Measurements from ENCODE around the gene MEIS2.
A peak's percentile ranks its signal among the peaks of the same experiment; 100 is the strongest.

Gene MEIS2

DNA sequence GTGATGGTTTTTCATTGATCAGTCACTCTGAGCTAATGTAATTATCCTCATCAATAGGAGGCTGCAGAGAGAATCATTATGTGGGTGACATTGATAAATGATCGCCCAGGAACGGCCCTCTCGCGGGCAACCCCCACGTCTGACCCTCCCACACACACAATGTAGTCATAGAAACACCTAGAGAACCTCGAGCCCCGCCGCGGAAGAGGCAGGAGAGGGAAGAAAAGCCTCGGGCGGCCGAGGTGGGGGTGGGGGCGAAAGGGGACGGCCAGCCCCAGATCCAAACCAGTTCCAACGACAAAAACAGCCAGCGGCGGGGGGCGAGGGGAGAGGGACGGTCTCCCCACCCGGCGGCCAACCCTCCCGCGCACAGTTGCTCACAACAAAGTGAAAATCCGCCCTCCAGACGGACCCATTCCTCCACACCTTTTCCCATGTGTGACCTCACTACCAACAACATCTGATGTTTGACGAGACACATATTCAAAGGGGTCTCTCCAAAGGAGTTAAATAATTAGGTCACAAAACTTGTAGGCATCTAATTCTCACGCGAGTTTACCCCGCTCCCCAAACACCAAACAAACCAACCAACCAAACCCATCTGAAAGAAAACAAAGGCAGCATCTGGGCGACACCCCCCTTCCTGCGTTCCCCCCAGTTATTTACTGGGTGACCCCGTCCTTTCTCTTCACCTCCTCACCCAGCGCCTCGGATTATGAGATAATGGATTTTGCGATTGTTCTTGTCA is 213.0 kb downstream of the MEIS2 start:
- DNase-seq: peak; percentile 99

DNA sequence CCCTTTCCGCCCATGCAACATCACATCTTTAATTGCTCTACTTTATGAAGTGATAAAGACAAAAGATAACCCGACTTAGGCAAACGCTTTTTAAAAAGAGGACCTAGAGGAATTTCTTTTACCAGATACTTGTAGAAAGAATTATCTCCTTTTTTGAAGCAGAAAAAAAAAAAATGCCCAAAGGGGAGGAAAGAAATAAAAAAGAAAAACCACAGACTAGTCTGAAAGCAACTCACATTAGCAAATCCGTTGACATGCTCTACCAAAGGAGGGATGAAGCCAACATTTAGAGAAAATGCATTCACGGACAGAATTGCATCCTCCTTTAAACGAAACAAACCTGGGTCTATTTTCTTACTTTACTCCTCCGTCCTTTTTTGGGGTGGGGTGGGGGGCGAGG is 213.6 kb downstream of the MEIS2 start:
- peak; percentile 79 for DNase-seq

DNA sequence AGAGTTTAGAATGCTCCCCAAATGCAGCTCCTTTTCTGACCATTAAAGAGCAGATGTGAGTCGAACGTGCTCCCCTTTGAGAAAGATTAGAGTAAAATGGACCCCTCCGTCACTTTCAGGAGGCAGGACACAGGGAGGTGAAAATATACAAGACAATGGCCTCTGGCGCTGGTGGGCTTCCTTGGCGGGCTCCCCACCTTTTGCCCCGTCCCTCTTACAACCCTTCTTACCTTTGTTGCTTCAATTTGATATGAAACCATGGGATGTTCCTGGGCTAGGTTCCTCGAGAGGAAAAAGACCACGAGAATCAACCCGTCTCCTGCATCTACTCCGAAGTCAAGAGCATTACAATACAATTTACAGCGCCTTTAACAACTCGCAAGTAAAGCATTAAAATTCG is 214.2 kb downstream of the MEIS2 start:
- DNase-seq: peak; percentile 74

DNA sequence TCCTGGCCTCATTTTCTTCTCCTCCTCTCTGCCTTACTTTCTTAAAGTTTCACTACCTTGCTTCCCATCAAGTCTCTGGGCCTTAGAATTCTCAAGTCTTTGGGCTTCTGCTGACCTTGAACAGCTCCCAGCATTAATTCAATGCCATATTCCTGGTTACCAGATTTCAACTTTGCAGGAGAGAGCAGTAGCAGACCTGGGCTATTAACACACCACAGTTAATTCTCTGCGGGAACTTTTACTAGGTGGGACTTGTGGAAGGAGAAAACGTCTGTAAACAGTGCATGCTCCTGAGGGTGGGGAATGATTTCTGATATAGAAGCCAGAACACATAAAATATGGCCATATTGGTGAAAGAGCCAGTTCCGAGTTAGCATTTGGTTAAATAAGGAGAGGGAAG is 214.6 kb downstream of the MEIS2 start:
- peak; percentile 78 for DNase-seq

DNA sequence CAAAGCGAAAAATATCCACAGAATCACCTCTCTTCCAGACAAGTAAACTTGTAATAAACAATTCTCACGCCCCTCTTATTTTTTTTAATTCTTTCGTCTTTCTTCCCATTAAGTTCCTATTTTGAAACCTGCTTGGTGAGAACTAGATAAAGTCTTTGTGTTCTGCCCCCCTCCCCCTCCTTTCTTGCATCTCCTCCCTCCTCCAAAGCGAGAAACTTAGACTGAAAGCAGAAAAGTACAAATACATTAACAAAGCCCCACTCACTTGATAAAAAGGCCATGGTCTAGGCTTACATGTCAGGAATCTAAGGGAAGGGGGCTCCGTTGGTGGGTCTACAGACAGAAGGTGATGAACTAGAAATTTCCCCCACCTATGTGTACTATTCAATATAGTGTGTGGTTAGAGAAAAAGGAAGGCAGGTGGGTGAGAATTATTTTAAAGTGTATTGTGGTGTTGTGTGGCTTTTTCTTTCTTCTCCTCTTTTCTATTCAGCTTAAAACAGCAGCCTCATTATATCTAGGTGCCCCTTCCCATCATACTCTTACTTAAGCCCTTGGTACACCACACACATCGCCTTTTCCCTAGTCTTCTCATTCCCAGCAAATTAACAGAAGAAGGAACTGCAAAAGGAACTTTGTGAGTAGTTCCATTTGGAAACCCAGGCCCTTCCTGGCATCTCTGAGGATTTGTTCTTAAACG is 215.3 kb downstream of the MEIS2 start:
- peak; percentile 62 for DNase-seq

DNA sequence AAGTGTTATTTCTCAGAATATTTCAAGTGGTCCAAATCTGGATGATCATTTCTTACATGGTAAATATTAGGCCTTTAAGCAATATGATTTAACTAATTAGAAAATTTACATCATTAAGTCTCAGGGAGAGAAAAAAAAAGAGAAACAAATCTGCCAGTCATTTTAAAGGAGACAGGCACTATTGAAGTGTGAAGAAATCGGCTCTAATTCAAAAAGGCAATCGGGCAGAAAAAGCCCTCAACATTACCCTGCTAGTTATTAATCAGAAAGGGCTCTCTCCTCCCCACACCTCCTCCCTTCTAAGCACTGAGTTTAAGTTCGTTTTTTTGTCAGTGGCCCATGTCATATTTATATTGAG is 215.9 kb downstream of the MEIS2 start:
- DNase-seq: peak; percentile 63

DNA sequence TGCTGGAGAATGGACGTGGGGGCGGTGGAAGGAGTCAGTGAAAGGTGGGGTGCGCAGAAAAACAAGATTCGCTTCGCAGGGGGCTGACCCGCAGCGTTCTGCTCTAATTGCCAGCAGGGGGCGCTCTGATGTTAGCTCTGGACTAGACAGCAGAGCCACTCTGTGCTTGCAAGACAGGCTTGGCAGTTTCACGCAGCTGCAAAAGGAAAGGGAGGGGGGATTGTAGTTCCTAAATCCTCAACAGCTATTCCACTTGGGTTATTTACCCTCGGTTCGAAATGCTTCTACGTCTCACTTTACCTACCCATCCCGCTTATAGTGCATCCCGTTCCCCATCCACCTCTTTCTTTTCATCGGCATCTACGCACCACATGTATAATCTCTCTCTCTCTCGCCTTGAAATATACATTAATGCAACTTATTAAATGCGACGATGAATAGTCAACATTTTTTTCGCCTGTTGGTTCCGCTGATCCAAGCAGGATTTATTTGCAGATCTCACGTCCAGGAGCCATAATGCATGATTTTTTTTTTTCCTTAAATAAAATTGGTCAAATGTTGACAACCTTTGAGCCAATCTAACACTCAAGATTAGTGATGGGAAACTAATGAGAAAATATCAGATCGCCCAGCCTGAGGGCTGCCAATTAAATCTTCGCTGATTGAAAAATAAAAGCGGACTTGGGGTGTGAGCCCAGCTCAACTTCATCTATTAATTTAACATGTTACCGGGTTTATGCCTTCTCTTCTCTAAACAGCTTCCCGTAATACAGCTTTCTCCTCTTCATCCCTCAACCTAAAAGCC is 216.4 kb downstream of the MEIS2 start:
- peak; percentile 99 for DNase-seq

DNA sequence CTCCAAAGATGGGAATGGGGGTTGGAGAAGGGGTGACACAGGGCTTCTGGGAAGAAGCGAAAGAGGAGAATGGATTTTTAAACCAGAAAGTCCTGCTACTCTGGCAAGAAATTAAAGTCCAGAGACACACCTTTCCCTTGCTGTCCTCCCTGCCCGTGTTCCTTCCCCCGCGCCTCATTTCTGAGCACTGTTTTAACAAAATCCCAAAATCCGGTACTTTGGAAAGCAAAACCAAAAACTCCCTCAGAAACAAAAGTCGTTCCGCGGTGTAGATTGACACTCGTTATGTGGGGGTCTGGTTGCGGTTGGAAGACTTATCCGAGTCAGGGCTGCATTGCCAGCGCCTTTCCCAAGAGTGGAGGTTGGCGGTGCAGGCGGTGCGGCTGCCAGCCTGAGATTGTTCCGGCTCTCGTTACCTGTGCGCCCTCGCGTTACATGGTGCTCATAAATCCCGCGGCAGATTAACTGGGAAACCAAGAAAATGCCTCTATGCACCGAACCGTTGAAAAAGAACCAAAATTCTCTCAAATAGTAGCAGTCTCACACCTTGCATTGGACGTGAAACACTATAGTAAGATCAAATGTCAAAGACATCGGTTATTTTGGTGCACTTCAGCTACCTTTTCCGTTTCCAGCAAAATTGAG is 217.7 kb downstream of the MEIS2 start:
- no peak for DNase-seq

DNA sequence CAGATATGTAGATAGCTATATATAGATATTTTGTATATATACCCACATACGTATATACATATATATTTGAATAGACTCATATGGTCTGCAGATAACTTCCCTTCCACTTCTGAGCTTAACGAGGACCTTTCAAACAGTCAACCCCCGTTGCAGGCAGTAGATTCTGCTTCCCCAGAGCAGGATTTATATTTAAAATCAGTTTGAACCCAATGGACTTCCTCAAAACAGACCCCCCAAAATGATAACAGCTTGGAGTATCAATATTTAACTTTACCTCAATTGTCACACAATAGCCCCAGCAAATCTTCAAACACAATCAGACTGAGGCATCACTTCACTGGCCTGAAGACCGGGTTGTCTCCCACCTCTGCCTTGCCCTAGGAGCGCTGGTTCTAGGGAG is 218.3 kb downstream of the MEIS2 start:
- no peak for DNase-seq

DNA sequence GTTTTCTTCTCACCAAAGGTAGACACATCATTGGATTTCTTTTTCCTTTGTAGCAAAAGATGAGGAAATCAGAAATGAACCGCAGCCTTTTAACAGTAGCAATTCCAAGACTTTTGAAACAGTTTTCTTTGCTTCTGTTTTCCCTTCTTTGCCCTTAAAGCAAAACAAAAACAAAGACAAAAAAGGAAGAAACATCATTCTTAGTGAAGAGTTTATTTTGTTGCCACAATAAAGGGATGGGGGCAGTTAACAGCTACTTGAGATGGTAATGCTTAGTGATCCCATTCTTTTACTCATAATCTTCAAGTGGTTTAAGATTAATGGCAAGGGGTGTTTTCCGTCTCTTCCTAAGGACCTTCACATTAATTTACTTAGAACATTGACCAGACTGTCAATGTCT is 218.8 kb downstream of the MEIS2 start:
- DNase-seq: no peak

DNA sequence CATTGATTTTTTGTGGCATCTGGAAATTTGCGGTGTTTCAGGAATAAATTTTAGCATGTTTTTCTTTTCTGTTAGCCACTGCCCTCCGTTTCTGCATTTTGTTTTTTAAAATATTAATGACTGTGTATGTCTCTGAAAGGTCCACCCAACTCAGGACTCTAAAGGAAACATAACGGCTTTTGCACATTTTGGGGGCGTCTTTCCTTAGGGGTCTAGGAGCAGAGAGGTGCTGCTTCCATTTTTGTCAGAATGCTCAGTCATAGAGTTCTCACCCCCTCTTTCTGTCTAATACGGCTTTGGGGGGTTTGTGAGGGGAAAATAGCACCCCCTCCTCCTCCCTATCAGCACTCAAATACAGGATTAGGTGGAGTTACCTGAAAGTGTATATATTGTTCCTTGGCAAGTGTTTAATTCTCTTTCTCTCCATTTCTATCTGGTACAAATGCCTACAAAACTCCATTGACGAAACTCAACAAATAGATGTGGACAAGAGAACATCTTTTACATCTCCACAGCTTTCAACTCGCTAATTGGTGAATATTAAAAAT is 219.4 kb downstream of the MEIS2 start:
- no peak for DNase-seq

DNA sequence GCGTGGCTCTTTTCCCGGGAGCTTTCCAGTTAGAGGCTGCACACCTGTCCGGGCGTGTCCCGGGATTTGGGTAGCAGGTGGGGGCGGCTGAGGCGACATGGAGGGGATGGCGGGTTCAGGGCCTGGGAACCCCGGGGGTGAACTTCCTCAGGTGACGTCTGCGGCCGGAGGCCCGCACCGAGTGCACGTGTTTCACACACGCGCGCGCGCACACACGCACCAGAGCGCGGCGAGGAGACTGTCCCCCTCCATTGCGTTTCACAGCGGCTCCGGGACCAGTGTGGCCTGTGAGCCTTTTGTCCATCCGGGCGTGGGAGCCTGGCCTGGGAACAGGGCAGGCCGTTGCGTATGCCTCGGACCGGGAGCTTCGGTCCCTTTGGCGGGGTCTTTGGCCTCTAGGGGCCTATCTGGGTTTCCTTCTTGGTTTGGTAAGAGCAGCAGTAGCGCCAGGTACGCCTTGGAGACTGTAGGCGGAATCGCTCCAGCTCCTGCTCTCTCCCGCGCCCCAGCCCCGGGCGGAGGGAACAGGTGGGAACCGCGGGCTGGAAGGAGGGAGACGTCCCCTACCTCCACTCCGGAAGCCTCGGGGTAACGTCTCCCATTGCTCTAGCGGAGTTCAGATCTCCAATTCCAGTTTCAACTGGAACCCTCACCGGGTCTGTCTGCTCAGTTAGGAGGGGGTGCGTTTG is 220.0 kb downstream of the MEIS2 start:
- DNase-seq: no peak

DNA sequence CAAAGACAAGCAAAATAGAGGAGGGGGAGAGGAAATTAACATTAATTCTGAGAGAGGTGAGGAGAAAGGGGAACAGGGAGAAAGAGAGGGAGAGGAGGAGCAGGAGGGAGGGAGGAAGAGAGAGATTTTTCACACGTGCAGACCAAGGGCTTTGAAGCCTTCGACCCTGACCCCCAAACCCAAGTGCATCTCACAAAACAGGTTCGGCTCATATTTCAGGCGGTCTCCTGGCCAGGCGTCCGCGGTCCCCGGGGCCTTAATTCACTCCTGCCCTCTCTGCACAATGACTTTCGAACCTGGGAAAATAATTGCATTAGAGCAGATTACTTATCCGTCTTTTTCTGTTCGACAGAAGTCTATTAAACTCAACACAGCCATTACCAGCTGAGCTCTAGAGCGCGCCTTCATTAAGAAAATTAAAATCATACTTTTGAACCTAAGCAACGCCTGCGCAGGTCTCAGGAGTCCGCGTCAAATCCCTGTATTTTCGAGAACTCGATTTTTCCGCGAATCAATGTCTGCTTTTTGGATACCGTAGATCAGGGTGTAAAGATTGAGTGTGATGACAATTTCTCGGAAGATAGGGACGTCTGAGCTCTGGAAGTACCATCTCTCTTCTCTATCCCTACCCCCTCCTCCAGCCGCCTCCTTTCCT is 220.7 kb downstream of the MEIS2 start:
- DNase-seq: no peak

DNA sequence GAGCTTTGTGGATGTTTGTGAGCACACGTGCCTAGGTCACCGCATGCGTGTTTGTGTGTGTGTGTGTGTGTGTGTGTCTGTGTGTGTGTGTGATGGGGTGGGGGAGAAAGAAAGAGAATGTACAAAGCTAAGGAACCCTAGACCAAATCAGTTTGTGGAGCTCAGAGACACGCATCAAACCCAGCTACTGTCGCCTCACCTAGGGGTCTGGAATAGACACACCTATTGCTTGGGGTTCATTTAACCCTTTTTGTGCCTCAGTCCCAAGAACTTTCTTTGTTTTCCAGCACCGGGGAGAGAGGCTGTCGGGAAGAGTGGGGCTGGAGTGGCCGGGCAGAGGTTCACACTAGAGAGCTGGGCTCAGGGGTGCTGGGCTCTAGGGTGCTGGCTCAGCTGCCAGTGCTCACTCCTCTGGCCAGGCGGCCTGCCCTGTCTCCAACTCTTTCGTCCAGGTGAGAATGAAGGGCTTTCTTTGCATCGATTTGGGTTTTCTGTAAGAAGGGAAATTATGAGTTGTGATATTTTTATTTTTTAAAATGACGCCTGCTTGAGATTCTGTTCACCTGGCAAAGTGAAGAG is 221.6 kb downstream of the MEIS2 start:
- DNase-seq: no peak

DNA sequence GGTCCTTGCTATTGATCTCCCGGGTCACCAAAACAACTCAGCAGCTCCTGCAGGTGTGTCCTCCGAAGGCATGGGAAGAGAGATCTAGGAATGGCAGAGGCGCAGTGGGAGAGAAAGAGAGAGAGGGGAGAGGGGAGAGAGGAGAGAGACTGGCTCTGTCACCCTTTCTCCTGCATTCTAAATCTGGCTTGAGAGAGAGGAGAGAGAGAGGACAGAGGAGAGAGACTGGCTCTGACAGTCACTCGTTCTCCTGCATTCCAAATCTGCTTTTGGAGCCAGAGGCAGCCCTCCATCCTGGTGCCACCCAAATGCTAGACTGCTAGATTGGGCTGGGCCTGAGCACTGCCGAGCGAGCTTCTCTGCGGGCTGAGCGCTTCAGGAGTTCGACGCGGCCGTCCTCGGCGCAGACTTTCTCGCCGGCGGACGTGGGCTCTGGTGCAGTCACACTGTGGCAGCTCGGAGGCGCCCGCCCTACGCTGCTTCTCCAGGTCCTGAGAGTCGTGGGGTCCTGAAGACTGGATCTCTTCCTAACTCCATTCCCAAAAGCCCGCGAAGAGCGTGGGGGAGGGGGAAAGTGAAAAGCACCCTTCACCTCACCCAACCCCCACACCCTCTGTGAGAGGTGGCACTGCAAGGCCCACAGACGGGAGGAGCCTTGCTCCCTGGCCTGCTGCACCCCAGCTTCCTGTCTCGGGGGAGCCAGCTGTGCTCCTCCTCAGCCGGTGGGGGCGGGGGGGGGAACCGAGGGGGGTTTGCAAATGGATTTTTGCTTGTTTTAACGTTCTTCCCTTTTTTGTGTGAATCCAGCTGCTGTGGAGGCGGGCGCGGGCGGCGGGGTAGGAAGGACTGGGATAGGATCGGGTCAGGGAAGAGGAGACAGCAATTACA is 222.3 kb downstream of the MEIS2 start:
- no peak for DNase-seq

DNA sequence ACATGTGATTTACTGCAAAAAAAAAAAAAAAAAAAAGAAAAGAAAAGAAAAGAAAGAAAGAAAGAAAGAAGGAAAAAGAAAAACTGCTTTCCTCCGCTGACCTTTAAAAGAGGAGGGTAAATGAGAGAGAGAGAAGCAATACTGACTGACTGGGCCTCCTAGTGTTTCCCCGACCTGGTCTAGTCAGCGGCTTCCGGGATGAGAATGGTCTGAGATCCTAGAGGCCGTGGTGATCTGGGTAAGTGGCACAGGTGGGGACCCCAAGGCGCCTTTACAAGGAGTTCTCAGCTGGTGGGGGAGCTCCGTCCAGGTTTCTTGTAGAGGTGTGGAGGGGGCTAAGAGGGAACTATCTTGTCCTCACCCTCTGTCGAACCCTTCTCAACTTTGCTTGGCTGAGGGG is 223.1 kb downstream of the MEIS2 start:
- no peak for DNase-seq

DNA sequence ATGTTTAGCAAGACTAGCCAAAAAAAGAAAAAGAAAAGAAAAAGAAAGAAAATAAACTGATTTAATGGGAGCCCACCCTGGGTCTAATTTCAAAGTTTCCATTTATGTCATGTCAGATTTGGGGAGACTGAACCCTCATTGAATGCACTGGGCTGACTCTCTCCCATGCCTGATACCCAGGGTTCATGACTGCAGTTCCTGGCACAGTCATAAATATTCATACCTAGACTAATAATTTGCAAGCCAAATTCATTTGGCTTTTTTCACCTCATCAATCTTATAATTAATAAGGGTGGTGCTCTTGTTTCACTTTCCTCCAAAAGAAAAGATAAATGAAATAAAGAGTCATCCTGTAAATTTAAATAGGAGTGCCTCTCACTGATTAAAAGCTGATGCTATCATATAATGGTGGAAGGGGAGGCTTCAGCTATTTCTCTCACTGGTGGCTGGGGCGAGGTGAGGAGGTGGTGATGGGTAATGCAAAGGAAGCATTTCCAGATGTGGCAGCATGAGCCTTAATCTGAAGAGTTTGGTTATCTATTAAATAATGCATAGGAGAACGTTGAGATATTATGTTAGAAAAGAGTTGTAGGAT is 224.5 kb downstream of the MEIS2 start:
- DNase-seq: no peak

DNA sequence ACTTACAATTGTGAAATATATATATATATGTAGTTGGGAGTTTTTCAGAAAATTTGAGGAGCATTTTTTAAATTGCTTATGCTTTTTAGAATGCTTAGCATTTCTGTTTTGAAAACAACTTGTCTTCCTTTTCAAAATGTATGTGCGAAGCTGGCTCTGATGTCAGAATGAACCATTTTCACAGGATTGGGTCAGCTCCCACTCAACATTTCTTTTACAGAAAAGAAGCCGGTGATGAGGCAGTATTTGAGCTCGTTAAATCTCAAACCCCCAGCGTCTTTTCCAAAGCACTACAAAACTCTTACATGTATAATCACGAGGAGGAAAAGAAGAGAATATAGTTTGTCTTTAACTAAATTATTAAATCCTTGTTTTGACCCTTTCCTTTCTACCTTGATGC is 225.4 kb downstream of the MEIS2 start:
- DNase-seq: no peak

DNA sequence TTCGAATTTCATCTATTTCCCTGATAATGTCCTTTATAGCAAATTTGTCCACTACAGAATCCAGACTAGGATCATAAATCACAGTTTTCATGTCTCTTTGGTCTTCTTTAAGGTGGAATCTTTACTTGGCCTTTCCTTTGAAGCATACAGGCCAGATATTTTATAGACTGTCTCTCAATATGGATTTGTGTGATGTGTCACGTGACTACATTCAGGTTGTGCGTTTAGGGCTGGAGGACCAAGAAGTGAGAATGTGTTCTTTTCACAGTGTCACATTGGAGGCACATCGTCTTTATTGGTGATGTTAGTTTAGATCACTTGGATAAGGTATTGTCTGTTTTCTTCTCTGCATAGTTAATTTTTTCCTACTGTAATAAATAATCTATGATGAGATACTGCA is 232.9 kb downstream of the MEIS2 start:
- DNase-seq: no peak

DNA sequence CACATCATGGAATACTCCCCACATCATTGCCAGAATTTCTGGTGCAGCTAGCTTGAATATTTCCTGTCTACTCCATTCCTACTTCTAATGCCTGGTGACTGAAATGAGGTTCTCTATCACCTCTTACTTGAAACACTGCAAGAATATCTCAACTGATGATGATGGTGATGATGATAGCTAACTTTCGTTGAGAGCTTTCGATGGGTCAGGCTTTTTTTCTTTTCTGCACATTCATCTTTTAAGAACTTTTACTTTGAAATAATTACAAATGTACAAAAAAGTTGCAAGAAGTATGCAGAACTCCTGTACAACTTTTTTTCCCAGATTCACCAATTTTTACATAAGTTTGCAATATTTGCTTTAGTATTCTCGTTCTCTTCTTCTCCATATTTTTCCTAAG is 233.5 kb downstream of the MEIS2 start:
- DNase-seq: no peak
